Subcutaneous abdominal adipose tissue (tissue), 5 donors: ENCODE results near the gene MED27.
"Not testable (repeated sequence)": the region's sequence is repeated elsewhere in the genome, so short reads cannot be mapped to it uniquely, and the experiment has no call there.

ENCODE experiments used
- H3K27ac ChIP-seq: one replicate; pipeline ENCODE4 v1.7.0; 2013; ENCODE audit warnings: low read depth, mild to moderate bottlenecking, inconsistent platforms, low read length, moderate library complexity
- H3K27me3 ChIP-seq, 5 donors: one replicate each; pipeline ENCODE4 v1.7.0; 2013; ENCODE audit warnings: low read length in 5 of 5, inconsistent platforms in 1 of 5; ENCODE audit not compliant: control insufficient read depth in 5 of 5, insufficient read depth in 4 of 5
- H3K36me3 ChIP-seq, 5 donors: one replicate each; pipeline ENCODE4 v1.7.0; 2013; ENCODE audit warnings: low read length in 5 of 5; ENCODE audit not compliant: control insufficient read depth in 5 of 5, insufficient read depth in 5 of 5
- H3K4me1 ChIP-seq, 5 donors: one replicate each; pipeline ENCODE4 v1.7.0; 2013; ENCODE audit warnings: low read length in 5 of 5, mild to moderate bottlenecking in 3 of 5, moderate library complexity in 1 of 5; ENCODE audit not compliant: control insufficient read depth in 5 of 5, insufficient read depth in 5 of 5
- H3K4me3 ChIP-seq, 5 donors: one replicate each; pipeline ENCODE4 v1.7.0; 2013; ENCODE audit warnings: low read length in 5 of 5, low read depth in 1 of 5
- H3K9ac ChIP-seq, 5 donors: one replicate each; pipeline ENCODE4 v1.7.0; 2013; ENCODE audit warnings: low read length in 5 of 5, mild to moderate bottlenecking in 4 of 5, moderate library complexity in 3 of 5
- H3K9me3 ChIP-seq, 5 donors: one replicate each; pipeline ENCODE4 v1.7.0; 2013; ENCODE audit warnings: low read length in 5 of 5; ENCODE audit not compliant: control insufficient read depth in 5 of 5
- donor health status: healthy.
- donor health status: healthy.
- donor health status: healthy.
- donor health status: healthy.
- donor health status: healthy.

The MED27 gene

GRCh38 chr9:131923132-131923671 lies 156.5 kb downstream of the MED27 start:
- H3K4me3 ChIP-seq, result no peak overlapping the region
- no peaks in the 10 kb centered on the region for H3K27me3 ChIP-seq
- H3K9me3 ChIP-seq, result no peaks in the 10 kb centered on the region
- H3K36me3 ChIP-seq, result peaks cover 0 to 4% (median 0%) of the 10 kb centered on the region in 5 donors
- no peak overlapping the region for H3K9ac ChIP-seq
- H3K4me1 ChIP-seq, result no peaks in the 10 kb centered on the region
- no peak overlapping the region for H3K27ac ChIP-seq

GRCh38 chr9:131921635-131922034 lies 158.0 kb downstream of the MED27 start:
- H3K9ac ChIP-seq, H3K36me3 ChIP-seq, H3K9me3 ChIP-seq, H3K4me1 ChIP-seq, H3K4me3 ChIP-seq, H3K27ac ChIP-seq, H3K27me3 ChIP-seq: not testable (repeated sequence)

GRCh38 chr9:131919216-131919615 lies 160.5 kb downstream of the MED27 start:
- no peaks in the 10 kb centered on the region for H3K9me3 ChIP-seq
- H3K36me3 ChIP-seq, result peaks cover 0 to 4% (median 0%) of the 10 kb centered on the region in 5 donors
- no peak overlapping the region for H3K9ac ChIP-seq
- no peak overlapping the region for H3K4me3 ChIP-seq
- H3K27me3 ChIP-seq, result no peaks in the 10 kb centered on the region
- no peaks in the 10 kb centered on the region for H3K4me1 ChIP-seq
- H3K27ac ChIP-seq, result no peak overlapping the region

- Histone ChIP-seq H3K27ac (no peak overlapping the region), H3K4me3 (no peak overlapping the region), H3K9me3 (no peaks in the 10 kb centered on the region), H3K9ac (no peak overlapping the region), H3K36me3 (peaks cover 0 to 4% (median 0%) of the 10 kb centered on the region in 5 donors), H3K4me1 (no peaks in the 10 kb centered on the region), H3K27me3 (no peaks in the 10 kb centered on the region)
These were observed 161.2 kb downstream of the MED27 start for GRCh38 chr9:131918481-131918880.

- H3K36me3 ChIP-seq, result no peaks in the 10 kb centered on the region
- H3K4me3 ChIP-seq, result no peak overlapping the region
- no peak overlapping the region for H3K27ac ChIP-seq
- H3K9me3 ChIP-seq, result no peaks in the 10 kb centered on the region
- H3K4me1 ChIP-seq, result no peaks in the 10 kb centered on the region
- no peaks in the 10 kb centered on the region for H3K27me3 ChIP-seq
- no peak overlapping the region for H3K9ac ChIP-seq
These were observed 162.7 kb downstream of the MED27 start for GRCh38 chr9:131917009-131917408.

- Histone ChIP-seq H3K9me3 (no peaks in the 10 kb centered on the region), H3K4me1 (no peaks in the 10 kb centered on the region), H3K9ac (no peak overlapping the region), H3K27ac (no peak overlapping the region), H3K27me3 (no peaks in the 10 kb centered on the region), H3K36me3 (peaks cover 0 to 3% (median 0%) of the 10 kb centered on the region in 5 donors), H3K4me3 (no peak overlapping the region)
These were observed 164.5 kb downstream of the MED27 start for GRCh38 chr9:131915181-131915580.

GRCh38 chr9:131912671-131913070 lies 167.0 kb downstream of the MED27 start:
- H3K9ac ChIP-seq, result no peak overlapping the region
- no peak overlapping the region for H3K27ac ChIP-seq
- peaks cover 0 to 3% (median 0%) of the 10 kb centered on the region in 5 donors for H3K36me3 ChIP-seq
- no peaks in the 10 kb centered on the region for H3K27me3 ChIP-seq
- no peaks in the 10 kb centered on the region for H3K4me1 ChIP-seq
- no peaks in the 10 kb centered on the region for H3K9me3 ChIP-seq
- no peak overlapping the region for H3K4me3 ChIP-seq

GRCh38 chr9:131912069-131912468 lies 167.6 kb downstream of the MED27 start:
- no peaks in the 10 kb centered on the region for H3K9me3 ChIP-seq

GRCh38 chr9:131910572-131910971 lies 169.1 kb downstream of the MED27 start:
- Histone ChIP-seq H3K9ac (no peak overlapping the region), H3K4me1 (no peaks in the 10 kb centered on the region), H3K4me3 (no peak overlapping the region), H3K27ac (no peak overlapping the region), H3K9me3 (no peaks in the 10 kb centered on the region), H3K27me3 (no peaks in the 10 kb centered on the region), H3K36me3 (peaks cover 0 to 3% (median 0%) of the 10 kb centered on the region in 5 donors)

More at GRCh38 chr9:131912069-131912468, 167.6 kb downstream of the MED27 start:
- H3K9ac ChIP-seq, result no peak overlapping the region
- H3K4me1 ChIP-seq, result no peaks in the 10 kb centered on the region
- no peak overlapping the region for H3K27ac ChIP-seq
- peaks cover 0 to 3% (median 0%) of the 10 kb centered on the region in 5 donors for H3K36me3 ChIP-seq
- no peak overlapping the region for H3K4me3 ChIP-seq
- no peaks in the 10 kb centered on the region for H3K27me3 ChIP-seq

- H3K9ac ChIP-seq, result no peak overlapping the region
- H3K9me3 ChIP-seq, result no peaks in the 10 kb centered on the region
- peaks cover 0 to 5% (median 0%) of the 10 kb centered on the region in 5 donors for H3K36me3 ChIP-seq
- H3K27me3 ChIP-seq, result no peaks in the 10 kb centered on the region
- H3K4me1 ChIP-seq, result no peaks in the 10 kb centered on the region
- no peak overlapping the region for H3K4me3 ChIP-seq
- H3K27ac ChIP-seq, result no peak overlapping the region
These were observed 174.5 kb downstream of the MED27 start for GRCh38 chr9:131905144-131905543.
